Activated T-helper 1 cell treated with Interleukin-2 at 50 U/mL for 16 hours (primary cell): ENCODE data around the gene DNAJC22.
"Not testable (repeated sequence)": the region's sequence is repeated elsewhere in the genome, so short reads cannot be mapped to it uniquely, and the experiment has no call there.

Experiments used
- DNase-seq: peaks from one replicate; pipeline ENCODE4 v3.0.0-alpha.2; 2020; ENCODE audit warnings: low read depth

Gene DNAJC22

GRCh38 chr12:49375406-49375805 lies 28.7 kb downstream of the DNAJC22 start:
- no peak for DNase-seq

- no peak for DNase-seq
Observed at GRCh38 chr12:49377386-49377785, 30.7 kb downstream of the DNAJC22 start.

GRCh38 chr12:49380184-49380583 lies 33.5 kb downstream of the DNAJC22 start:
- DNase-seq: not testable (repeated sequence)

GRCh38 chr12:49388682-49389386 lies 42.1 kb downstream of the DNAJC22 start:
- peak; percentile 52 for DNase-seq

GRCh38 chr12:49389387-49389703 lies 42.7 kb downstream of the DNAJC22 start:
- no peak for DNase-seq

- DNase-seq: no peak
Observed at GRCh38 chr12:49397000-49397399, 50.3 kb downstream of the DNAJC22 start.

GRCh38 chr12:49400304-49400703 lies 53.6 kb downstream of the DNAJC22 start:
- DNase-seq: no peak
